Adrenal gland (tissue), 5 donors: Measurements from ENCODE around the gene POTEC.
"Not testable (repeated sequence)": the region's sequence is repeated elsewhere in the genome, so short reads cannot be mapped to it uniquely, and the experiment has no call there.

Experiments used
- CTCF ChIP-seq, 6 experiments: fragments of 450-650 bp in 4 of 6; fragments of 200-600 bp in 2 of 6; sonication (generic) in 1 of 6; IDR thresholded peaks; 1 replicate in 5 of 6; 2 replicates in 1 of 6; pipeline versions ENCODE4 v1.5.1 to v1.8.0; 2016 to 2021; ENCODE audit warnings: antibody characterized with exemption in 6 of 6, mild to moderate bottlenecking in 2 of 6, moderate library complexity in 1 of 6
- POLR2A ChIP-seq, 2 donors: fragments of 450-650 bp; IDR thresholded peaks; one replicate each; pipeline ENCODE4 v1.6.1; 2017; ENCODE audit warnings: antibody characterized with exemption in 2 of 2, mild to moderate bottlenecking in 2 of 2, moderate library complexity in 1 of 2
- donor health status: DM: no; HTN: no; CAD: no.

- not testable (repeated sequence) for TF ChIP-seq CTCF, POLR2A (IDR thresholded peaks at IDR 0.05)
These were observed 11.7 kb downstream of the POTEC start for GRCh38 chr18:14531659-14532058.
